NT2/D1 (cell line): ENCODE results near the gene MIER3.
A peak's percentile ranks its signal among the peaks of the same experiment; 100 is the strongest.

Experiments
- DNase-seq: peaks from one replicate; pipeline ENCODE4 v3.0.0-alpha.2; 2011; ENCODE audit warnings: low read depth, low spot score
- H3K27me3 ChIP-seq: 2 replicates; pipeline ENCODE4 v1.6.0; 2011; ENCODE audit warnings: mild to moderate bottlenecking; ENCODE audit not compliant: insufficient read length, insufficient read depth
- H3K36me3 ChIP-seq: 2 replicates; pipeline ENCODE4 v1.6.1; 2011; ENCODE audit warnings: mild to moderate bottlenecking, low read length, mixed read lengths; ENCODE audit not compliant: insufficient read depth, insufficient read length
- H3K4me1 ChIP-seq: 2 replicates; pipeline ENCODE4 v1.5.1; 2011; ENCODE audit not compliant: insufficient read depth, insufficient read length
- H3K4me3 ChIP-seq: 2 replicates; pipeline ENCODE4 v1.5.1; 2011; ENCODE audit warnings: low read depth; ENCODE audit not compliant: insufficient read length
- H3K9ac ChIP-seq: 2 replicates; pipeline ENCODE4 v1.6.0; 2011; ENCODE audit warnings: low read depth; ENCODE audit not compliant: insufficient read length
- H3K9me3 ChIP-seq: 2 replicates; pipeline ENCODE4 v1.5.1; 2011; ENCODE audit warnings: mild to moderate bottlenecking, low read length; ENCODE audit not compliant: insufficient read depth
- SUZ12 ChIP-seq: IDR thresholded peaks from 2 replicates; pipeline ENCODE4 v1.6.1; 2011; ENCODE audit not compliant: insufficient read length, insufficient read depth; ENCODE audit errors: extremely low read depth
- YY1 ChIP-seq: IDR thresholded peaks from 2 replicates; pipeline ENCODE4 v1.6.1; 2011; ENCODE audit not compliant: insufficient read length, insufficient read depth
- ZNF274 ChIP-seq: IDR thresholded peaks from 2 replicates; pipeline ENCODE4 v1.6.1; 2011; ENCODE audit warnings: mild to moderate bottlenecking, low read depth, low read length

Gene MIER3

GRCh38 chr5:56959326-56959725, 7.4 kb upstream of the MIER3 start:
- no peak for DNase-seq
- Histone ChIP-seq H3K36me3 (no peaks in the 10 kb centered on the region), H3K9me3 (no peaks in the 10 kb centered on the region), H3K4me1 (no peaks in the 10 kb centered on the region), H3K4me3 (no peak overlapping the region), H3K27me3 (no peaks in the 10 kb centered on the region), H3K9ac (no peak overlapping the region)
- TF ChIP-seq SUZ12 (no peak), YY1 (no peak), ZNF274 (no peak)

DNA sequence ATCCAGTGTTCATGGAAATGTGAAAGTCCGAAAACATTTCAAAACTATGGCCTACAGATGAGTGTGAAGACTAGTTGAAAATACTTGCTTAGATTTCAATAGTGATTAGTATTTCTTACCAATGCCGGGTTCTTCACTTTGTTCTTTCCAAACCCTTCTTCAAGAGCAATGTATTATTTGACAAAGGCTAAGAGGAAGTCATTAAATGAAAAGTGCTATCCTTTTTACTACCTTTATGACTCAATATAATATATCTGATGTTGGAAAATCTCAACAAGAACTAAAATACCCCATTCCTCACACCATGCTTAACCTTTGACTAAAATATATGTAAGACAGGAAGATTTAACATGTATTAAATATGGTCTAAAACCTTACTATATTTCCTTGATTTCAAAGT, 6.7 kb upstream of the MIER3 start:
- H3K9ac ChIP-seq = no peak overlapping the region
- H3K4me3 ChIP-seq = no peak overlapping the region
- TF ChIP-seq ZNF274 (no peak), YY1 (no peak), SUZ12 (no peak)
- no peaks in the 10 kb centered on the region for H3K27me3 ChIP-seq
- DNase-seq = no peak
- no peaks in the 10 kb centered on the region for H3K36me3 ChIP-seq
- H3K9me3 ChIP-seq = no peaks in the 10 kb centered on the region
- H3K4me1 ChIP-seq = no peaks in the 10 kb centered on the region

GRCh38 chr5:56954262-56954661, 2.3 kb upstream of the MIER3 start:
- peaks cover 9% of the 10 kb centered on the region for H3K36me3 ChIP-seq
- no peak for DNase-seq
- no peak for TF ChIP-seq ZNF274
- no peak for TF ChIP-seq SUZ12
- no peak for TF ChIP-seq YY1
- no peaks in the 10 kb centered on the region for H3K9me3 ChIP-seq
- H3K4me3 ChIP-seq = no peak overlapping the region
- peaks cover 7% of the 10 kb centered on the region for H3K27me3 ChIP-seq
- no peak overlapping the region for H3K9ac ChIP-seq
- no peaks in the 10 kb centered on the region for H3K4me1 ChIP-seq

GRCh38 chr5:56951126-56951945, 587 bp downstream of the MIER3 start:
- H3K9ac ChIP-seq = peak overlapping the region; percentile 84
- peak overlapping the region; percentile 75 for H3K4me3 ChIP-seq
- H3K36me3 ChIP-seq = peaks cover 28% of the 10 kb centered on the region
- peaks cover 7% of the 10 kb centered on the region for H3K27me3 ChIP-seq
- DNase-seq = no peak
- no peaks in the 10 kb centered on the region for H3K9me3 ChIP-seq
- TF ChIP-seq YY1 = no peak
- no peaks in the 10 kb centered on the region for H3K4me1 ChIP-seq

DNA sequence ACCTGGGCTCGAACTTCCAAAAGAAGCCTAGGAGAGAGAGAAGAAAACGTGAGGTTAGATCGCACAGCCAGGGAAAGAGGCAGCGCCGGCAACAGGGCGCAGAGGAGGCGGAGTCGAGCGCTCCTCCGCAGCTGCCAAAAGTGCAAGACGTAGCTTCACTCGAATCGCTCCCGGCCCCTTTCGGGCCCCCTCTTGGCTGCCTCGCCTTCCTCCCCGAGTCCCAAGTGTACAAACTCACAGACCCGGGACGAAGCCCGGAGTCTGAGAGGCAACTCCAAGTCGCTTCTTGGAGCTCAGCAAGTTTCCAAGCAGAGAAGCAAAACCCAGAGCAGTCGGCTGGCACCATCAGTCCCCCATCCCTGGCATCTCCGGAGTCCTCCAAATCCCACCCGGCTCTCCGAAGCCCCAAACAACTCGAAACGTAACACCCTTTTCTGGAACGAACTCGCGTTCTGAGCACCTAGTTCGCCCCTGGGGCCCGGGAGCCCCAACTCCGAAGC, 1.2 kb downstream of the MIER3 start:
- Histone ChIP-seq H3K36me3 (peaks cover 33% of the 10 kb centered on the region), H3K9ac (peak overlapping the region; percentile 74), H3K27me3 (peaks cover 7% of the 10 kb centered on the region), H3K9me3 (no peaks in the 10 kb centered on the region), H3K4me3 (peak overlapping the region; percentile 75), H3K4me1 (no peaks in the 10 kb centered on the region)
- DNase-seq = peak; percentile 16
- TF ChIP-seq YY1 (no peak), SUZ12 (no peak), ZNF274 (no peak)

DNA sequence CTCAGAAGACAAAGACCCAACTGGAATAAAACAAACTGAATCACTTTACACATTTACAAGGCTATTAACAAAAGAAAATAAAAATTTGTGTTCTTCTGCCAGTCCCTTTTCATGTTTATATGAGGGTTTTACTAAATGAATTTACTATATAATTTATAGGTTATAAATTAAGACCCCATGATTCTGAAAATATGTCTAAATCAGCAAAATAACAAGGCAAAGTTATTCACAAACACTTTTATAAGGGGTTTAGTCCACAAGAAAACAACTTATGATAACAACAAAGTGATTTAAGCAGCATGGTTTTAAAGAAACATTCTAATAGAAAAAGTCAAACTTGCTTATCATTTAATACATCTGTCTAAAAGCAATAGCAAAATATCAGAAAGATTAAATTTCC, 4.9 kb downstream of the MIER3 start:
- Histone ChIP-seq H3K4me1 (no peaks in the 10 kb centered on the region), H3K9ac (no peak overlapping the region), H3K27me3 (no peaks in the 10 kb centered on the region), H3K4me3 (no peak overlapping the region), H3K9me3 (no peaks in the 10 kb centered on the region), H3K36me3 (peaks cover 64% of the 10 kb centered on the region)
- no peak for DNase-seq
- TF ChIP-seq YY1 = no peak

GRCh38 chr5:56941981-56942380, 9.9 kb downstream of the MIER3 start:
- Histone ChIP-seq H3K27me3 (no peaks in the 10 kb centered on the region), H3K36me3 (peaks cover 84% of the 10 kb centered on the region), H3K4me1 (no peaks in the 10 kb centered on the region), H3K9ac (no peak overlapping the region), H3K9me3 (no peaks in the 10 kb centered on the region), H3K4me3 (no peak overlapping the region)
- no peak for TF ChIP-seq YY1
- TF ChIP-seq ZNF274 = no peak
- no peak for TF ChIP-seq SUZ12
- DNase-seq = no peak
